ENCODE results near the gene FOXC1. TPM values are rescaled to one million over a fixed set of nuclear protein-coding genes. Genes with fewer than 3 reads are reported as not detected.

FOXC1 gene
- total and polyA plus RNA-seq, 9 of the 15 experiments (the other 6 are each of a cell fraction or from before 2014, with no cell fraction given) = not detected

DNA sequence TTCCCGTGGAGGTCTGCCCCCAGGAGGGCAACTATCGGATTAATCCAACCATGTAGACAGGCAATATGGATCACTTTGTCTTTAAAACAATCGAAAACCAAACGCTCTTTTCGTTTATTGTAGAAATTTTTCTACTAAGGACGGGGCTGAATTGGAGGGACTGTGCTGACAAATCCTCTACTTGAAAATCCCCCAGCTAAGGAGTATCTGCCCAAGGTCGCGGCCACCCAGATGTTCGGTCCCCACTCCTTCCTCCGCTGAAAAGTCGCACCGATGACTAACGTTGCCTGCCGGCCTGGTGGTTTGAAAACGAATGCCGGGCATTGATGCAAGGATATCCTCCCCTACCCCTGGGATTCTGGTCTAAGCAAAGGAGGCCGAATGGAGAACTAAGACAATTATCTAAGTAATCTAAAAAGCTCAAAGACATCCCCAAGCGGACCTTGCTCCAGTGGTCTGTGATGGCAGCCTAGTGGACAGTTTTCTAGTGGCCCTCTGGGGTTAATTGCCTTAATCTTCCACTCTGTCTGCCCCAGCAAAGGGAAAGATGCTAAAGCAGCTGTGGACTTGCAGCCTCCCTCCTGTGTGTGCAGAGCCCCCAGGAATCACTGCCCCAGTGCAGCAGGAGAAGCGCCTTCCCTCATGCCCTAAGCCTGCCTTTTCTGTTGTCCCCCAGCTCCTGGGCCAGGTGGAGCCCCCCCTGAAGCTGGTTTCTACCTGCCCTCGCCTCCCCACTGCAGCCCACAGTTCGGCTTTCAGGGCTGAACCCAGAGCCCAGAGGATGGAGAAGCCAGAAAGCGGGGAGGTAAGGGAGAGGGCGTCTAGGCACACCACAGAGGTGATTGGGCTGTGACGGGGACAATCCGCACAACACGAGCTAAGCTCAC, 3.6 kb upstream of the FOXC1 start:
- H3K4me1 ChIP-seq (replicated peaks in 1 of 2; ENCODE audit: control insufficient read depth in 2 of 2, insufficient read depth in 2 of 2, low read length in 2 of 2) = peaks cover 0 to 19% of the 10 kb centered on the region in 2 experiments; a peak in 1 of 5 replicates
- no peak overlapping the region for H3K27ac ChIP-seq (ENCODE audit: extremely low read depth, low read depth, low read length)
- H3K9me3 ChIP-seq (replicated peaks; ENCODE audit: control insufficient read depth, insufficient read depth, low read depth, low read length) = no peaks in the 10 kb centered on the region
- TF ChIP-seq USF2 (CRISPR knock-in tag; IDR thresholded peaks at IDR 0.05) = no peak
- TF ChIP-seq, protein P1, sequence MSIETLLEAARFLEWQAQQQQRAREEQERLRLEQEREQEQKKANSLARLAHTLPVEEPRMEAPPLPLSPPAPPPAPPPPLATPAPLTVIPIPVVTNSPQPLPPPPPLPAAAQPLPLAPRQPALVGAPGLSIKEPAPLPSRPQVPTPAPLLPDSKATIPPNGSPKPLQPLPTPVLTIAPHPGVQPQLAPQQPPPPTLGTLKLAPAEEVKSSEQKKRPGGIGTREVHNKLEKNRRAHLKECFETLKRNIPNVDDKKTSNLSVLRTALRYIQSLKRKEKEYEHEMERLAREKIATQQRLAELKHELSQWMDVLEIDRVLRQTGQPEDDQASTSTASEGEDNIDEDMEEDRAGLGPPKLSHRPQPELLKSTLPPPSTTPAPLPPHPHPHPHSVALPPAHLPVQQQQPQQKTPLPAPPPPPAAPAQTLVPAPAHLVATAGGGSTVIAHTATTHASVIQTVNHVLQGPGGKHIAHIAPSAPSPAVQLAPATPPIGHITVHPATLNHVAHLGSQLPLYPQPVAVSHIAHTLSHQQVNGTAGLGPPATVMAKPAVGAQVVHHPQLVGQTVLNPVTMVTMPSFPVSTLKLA (conservative IDR thresholded peaks at IDR 0.05) = no peak
- H4K20me1 ChIP-seq (replicated peaks; ENCODE audit: control insufficient read depth, insufficient read depth, low read length) = peaks cover 15% of the 10 kb centered on the region
- ATAC-seq = no peak
- in situ Hi-C loops (cut with MboI) = loop anchor here (10.0 kb wide), 2 partner anchors 579 to 849 kb away; no protein-coding TSS in a partner anchor
- H2AFZ ChIP-seq (ENCODE audit: low read depth, low read length) = no peak overlapping the region
- POLR2A ChIA-PET = no interaction called here
- no peak overlapping the region for H3K9ac ChIP-seq (ENCODE audit: insufficient read depth in 1 of 2, low read depth in 2 of 2, low read length in 2 of 2)
- DNase-seq (ENCODE audit: extremely low read depth in 1 of 4, low spot score in 3 of 4) = no peak
- intact Hi-C loops (cut with micrococcal nuclease) = loop anchor here (2.0 kb wide), 1 partner anchor 591 kb away; no protein-coding TSS in a partner anchor
- 4% methylated on average over 26 of the region's 26 CpGs for WGBS (ENCODE audit: insufficient coverage, low coverage, missing lambda C conversion rate)
- CTCF ChIA-PET (ENCODE audit: low intra/inter-chr PET ratio) = no interaction called here
- H3K79me2 ChIP-seq (ENCODE audit: control insufficient read depth, insufficient read depth, low read length) = no peaks in the 10 kb centered on the region
- H3K4me3 ChIP-seq = no peak overlapping the region
- no peak overlapping the region for H3K4me2 ChIP-seq (ENCODE audit: insufficient read depth, low read length)
- no TSS peak for BruUV-seq (replicated peaks)
- no peak for FAIRE-seq
- H3K36me3 ChIP-seq (ENCODE audit: control insufficient read depth, insufficient read depth, low read length) = no peaks in the 10 kb centered on the region
- H3K9me1 ChIP-seq (ENCODE audit: control insufficient read depth, insufficient read depth, low read length) = no peaks in the 10 kb centered on the region
- H3K27me3 ChIP-seq (ENCODE audit: control insufficient read depth in 2 of 2, insufficient read depth in 2 of 2, low read length in 2 of 2) = peaks cover 54 to 74% of the 10 kb centered on the region in 2 experiments

Measured in K562 (cell line).